Astrocyte of the spinal cord (primary cell): ENCODE results near the gene ELF2.

ENCODE experiments used
- DNase-seq: peaks from one replicate; pipeline ENCODE4 v3.0.0; 2011; ENCODE audit warnings: low read depth, low spot score
- H3K4me3 ChIP-seq: 2 replicates; pipeline ENCODE4 v1.5.1; 2011; ENCODE audit warnings: low read depth, mild to moderate bottlenecking, low read length, moderate library complexity
- CTCF ChIP-seq: IDR thresholded peaks from 2 replicates; pipeline ENCODE4 v1.5.1; 2012; ENCODE audit warnings: low read depth, mild to moderate bottlenecking, low read length, inconsistent platforms
- in situ Hi-C: cut with HindIII; loops from 2 replicates; pipeline ENCODE4 v1.10.0; 2017; ENCODE audit warnings: low sequenced_read_pairs

Gene ELF2

GRCh38 chr4:139189417-139189749 lies 12.4 kb upstream of the ELF2 start:
- no peak overlapping the region for H3K4me3 ChIP-seq
- in situ Hi-C loops = no loop called here
- TF ChIP-seq CTCF = no peak
- DNase-seq = no peak

- no peak for TF ChIP-seq CTCF
- in situ Hi-C loops = no loop called here
- no peak for DNase-seq
- H3K4me3 ChIP-seq = no peak overlapping the region
These were observed 11.8 kb upstream of the ELF2 start for GRCh38 chr4:139188648-139189416.

DNA sequence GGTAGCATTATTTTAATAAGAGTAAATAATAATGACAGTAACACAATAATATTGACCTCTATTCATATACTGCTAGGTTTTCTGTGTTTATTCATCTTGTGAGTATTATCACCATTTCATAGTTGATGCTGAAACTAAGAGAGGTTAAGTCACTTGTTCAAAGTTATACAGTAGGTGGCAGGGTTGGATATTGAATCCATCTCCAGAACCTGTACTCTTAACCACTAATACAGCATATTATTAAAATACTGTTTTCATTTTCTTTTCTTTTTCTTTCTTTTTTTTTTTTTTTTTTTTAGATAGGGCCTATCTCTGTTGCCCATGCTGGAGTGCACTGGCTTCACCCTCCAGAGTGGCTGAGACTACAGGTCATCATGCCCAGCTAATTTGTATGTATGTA lies 7.1 kb upstream of the ELF2 start:
- peak; percentile 51 for DNase-seq
- no peak overlapping the region for H3K4me3 ChIP-seq
- peak; percentile 33 for TF ChIP-seq CTCF
- in situ Hi-C loops = no loop called here

DNA sequence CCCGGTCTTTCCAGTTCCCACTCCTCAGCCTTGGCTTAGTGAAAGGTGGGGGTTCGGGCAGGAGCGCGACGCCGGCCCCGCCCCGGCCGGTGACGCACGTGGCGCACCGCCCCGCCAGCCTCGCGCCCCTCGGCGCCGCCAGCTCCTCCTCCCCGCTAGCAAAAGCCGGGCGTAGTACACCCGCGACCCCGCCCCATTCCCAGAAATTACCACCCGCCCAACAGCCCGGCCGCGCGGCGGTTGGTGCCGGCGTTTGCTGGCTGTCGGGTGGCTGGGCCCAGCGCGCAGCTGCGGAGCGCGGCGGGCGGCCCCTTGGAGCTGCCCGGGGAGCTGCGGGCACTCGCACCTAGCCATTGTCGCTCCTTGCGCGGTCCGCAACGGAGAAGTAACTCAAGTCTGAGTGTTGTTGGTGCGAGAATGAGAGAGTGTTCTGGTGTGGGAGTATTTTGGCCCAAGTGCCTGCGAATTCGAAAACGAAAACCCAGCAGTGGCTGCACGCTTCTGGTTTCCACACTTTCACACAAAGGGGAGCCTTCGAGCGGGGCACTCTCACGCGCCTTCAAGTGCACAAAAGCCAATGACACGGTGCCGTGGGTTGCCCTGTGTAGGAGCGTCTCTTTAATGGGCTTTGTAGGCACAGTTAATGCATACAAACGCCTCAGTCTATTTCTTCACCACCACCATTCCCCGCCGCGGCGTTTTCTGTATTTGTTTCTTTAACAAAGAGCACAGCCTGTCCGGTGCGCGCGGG lies 1.0 kb upstream of the ELF2 start:
- no peak for TF ChIP-seq CTCF
- in situ Hi-C loops = no loop called here
- H3K4me3 ChIP-seq = peak overlapping the region; percentile 65
- peak; percentile 96 for DNase-seq

- peak; percentile 85 for DNase-seq
- peak overlapping the region; percentile 65 for H3K4me3 ChIP-seq
- no peak for TF ChIP-seq CTCF
- in situ Hi-C loops = no loop called here
These were observed 543 bp downstream of the ELF2 start for GRCh38 chr4:139176302-139177048.

- DNase-seq = peak; percentile 6
- in situ Hi-C loops = no loop called here
- TF ChIP-seq CTCF = no peak
- H3K4me3 ChIP-seq = peak overlapping the region; percentile 65
These were observed 1.2 kb downstream of the ELF2 start for GRCh38 chr4:139175646-139176301.
